ENCODE results near the gene CELSR1.

CELSR1 gene

DNA sequence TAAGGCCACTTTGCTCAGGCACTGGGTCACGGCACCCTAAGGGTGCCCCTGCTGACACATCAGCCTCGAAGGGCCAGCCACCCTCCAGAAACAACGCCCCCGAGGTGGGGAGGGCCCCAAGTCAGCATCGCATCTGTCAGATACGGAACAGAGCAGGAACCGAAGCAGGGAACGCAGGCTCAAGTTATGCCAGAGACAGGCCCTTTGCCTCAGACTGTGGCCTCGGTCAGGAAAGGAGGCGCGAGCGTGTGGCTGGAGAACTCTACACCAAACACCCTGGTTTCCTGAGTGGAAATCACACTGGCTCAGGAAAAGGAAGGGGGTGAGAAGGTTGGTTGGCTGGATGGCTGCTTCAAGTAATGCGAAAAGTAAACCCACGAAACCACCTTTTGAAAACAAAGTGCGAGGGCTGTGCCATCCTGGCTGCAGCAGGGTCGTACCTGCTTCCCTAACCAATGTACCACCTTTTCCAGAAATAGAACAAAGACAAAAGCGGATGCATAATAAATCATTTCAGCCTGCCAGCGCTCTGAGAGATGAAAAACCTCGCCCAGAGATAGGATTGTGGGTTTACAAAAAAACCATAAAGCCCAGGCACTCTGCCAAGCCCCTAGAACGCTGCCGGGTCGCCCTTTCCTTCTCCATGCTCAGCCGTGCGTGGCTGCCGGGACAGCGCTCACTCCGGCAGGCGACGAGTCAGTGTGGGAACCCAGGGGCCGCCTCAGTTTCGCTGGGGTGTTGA is 163.3 kb downstream of the CELSR1 start:
- FAIRE-seq = no peak

DNA sequence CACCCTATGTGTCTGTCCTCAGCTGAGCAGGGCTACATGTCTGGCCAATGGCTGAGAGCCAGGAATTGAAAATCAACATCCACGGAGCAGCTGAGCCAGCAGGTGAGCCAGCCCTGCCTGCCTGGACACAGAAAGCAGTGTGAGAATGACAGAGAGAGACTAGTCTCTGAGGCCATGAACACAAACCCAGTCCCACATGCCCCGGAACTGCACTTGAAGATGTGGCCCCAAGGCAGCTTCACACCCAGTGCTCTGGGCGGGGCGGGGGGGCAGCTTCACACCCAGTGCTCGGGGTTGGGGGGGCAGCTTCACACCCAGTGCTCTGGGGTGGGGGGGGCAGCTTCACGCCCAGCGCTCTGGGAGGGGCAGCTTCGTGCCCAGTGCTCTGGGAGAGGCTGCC is 164.3 kb downstream of the CELSR1 start:
- no peak for FAIRE-seq

DNA sequence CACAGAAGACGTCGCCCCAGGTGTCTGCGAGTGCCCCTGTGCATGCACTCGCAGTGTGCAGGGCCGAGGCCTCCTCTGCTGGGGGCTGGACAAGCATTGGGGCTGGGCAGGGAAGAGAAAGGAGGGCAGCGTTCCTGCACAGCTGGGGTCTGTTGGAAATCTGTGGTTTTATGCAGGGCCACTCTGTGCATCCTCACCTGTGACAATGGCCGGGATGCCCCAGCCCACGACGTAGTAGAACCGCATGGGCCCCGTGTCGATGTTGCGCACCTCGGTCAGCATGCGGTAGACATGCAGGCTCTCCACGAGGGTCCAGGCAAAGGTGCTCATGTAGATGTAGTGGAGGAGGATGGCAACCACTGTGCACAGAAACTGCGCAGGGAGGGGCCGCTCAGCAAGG is 164.7 kb downstream of the CELSR1 start:
- no peak for FAIRE-seq

DNA sequence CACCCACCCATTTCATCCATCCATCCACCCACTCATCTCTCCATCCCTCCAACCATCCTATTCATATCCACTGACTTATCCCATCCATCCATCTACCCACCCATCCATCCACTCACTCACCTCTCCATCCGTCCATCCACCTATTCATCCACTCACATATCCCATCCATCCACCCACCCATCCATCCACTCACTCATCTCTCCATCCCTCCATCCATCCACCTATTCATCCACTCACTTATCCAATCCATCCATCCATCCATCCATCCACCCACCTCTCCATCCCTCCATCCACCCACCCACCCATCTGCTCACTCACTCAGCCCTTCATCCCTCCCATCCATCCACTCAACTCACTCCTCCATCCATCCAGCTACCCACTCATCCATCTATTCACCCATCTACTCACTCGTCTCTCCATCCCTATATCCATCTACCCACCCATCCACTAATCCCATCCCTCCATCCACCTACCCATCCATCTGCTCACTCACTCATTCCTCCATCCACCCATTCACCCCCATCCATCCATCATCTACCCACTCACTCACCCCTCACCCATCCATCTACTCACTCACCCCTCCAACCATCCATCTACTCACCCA is 165.7 kb downstream of the CELSR1 start:
- no peak for FAIRE-seq

DNA sequence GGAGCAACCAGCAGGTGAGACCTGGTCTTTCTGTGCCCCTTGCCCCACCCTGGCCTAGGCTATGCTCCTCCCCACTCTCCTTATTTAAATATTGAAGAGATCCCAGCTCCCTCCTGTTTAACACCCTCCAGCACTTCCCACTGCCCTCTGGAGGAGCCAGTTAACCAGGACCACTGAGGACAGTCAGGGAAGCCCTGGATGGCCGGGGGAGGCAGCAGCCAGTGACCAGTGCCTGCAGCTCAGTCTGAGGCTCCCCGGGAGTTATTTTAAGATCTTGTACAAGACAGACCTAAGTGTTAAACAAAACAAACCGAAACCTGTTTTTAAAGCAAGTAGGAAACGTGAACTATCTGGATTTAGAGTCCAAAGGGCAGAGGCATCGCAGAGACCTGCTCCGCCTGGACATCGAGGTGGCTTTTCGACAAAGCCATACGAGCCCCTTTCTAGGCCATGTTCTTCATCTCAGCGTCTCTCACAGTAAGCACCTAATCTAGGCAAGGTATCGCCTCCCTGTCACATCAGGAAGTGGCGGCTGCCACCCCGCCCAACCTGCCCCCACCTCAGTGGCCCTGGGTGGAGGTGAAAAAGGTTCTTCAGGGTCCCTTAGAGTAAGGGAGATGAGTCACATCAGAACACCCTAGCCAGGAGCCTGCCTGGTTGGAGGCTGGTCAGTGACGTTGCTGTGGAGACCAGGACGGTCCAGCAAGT is 166.7 kb downstream of the CELSR1 start:
- no peak for FAIRE-seq

DNA sequence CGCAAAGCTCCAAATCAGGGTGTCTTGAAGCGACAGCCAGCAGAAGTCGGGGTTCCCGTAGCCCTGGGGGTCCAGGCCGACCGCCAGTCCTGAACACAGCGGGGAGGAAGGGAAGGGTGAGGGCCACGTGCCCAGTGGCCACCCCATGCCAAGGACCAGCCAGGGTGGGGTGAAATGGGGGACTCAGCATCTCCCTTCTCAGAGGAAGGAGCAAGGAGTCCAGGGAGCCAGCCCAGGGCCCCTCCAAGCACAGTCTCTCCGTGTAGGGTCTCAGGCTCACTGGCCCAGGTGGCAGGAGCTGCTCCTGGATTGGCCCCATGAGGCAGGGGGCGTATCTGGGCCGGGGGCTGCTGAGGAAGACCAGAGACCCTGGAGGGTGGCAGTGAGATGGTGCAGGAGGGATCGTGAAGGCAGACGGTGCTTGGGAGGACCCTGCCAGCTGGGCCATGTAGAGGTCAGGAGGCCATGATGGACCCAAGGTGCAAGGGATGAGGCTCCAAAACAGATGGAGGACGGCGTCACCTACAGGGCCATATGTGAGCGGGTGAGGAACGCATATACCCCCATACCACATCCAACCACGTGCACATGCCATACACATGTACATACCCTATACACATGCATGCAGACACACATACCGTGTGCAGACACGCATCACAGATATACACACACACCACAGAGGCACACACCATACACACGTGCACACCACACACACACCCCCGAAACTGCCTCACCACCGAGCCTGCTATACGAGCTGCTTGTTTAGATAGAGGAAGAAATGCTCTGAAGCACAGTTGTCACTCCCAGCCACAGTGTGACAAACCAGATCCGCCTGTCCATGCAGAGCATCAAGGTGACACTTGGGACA is 167.5 kb downstream of the CELSR1 start:
- FAIRE-seq = no peak

DNA sequence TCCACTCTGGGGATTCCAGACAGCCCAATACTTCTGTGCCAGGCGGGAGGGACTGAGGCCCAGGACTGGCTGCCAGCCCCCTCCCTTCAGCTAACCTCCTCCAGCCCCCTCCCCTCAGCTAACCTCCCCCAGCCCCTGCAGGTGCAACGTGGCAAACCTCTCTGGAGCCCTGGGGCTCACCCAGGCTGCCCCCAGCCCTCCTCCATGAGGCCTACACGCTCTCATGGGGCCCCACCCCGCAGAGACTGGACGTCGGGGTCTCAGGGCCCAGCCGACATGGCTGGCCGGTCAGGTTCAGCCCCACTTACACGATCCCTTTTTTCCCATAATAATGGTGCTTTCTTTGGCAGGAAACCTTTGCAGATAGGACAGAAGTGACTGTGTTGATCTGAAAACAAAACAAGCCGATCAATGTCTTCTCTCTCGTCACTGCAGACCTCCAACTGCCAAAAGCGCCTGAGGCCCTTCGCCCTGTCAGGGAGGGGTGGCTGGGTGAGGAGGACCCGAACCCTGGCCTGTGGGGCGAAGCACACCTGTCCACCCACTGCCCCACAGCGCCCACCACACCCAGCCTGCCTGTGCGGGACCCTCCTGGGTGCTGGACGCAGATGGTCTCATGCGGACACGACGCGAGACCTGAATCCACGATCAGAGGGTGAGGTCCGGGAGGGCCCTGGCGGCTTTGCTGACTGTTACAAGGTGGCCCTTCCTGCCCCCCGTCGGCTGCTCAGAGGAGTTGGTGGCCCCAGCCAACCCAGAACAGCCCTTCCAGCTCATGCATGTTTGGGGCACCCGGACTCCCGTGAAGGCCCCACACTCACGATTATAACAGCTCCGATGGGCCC is 168.3 kb downstream of the CELSR1 start:
- no peak for FAIRE-seq

DNA sequence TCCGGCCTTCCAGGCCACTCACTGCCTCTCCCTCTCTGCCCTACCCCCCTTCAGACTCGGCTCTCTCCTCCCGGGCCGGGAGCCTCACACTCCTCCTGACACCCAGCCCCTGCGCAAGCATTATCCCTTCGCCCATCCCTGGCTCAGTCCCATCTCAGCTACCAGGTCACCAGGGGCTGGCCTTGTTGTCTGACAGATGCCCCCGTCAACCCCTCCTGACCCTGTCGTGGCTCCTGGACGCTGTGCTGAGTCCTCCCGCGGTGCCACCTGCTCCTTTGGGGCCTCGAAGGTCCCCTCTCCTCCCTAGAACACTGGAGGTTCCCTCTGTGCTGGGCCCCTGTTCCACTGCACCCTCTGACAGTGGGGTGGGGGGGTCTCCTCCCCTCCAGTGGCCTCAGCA is 169.0 kb downstream of the CELSR1 start:
- no peak for FAIRE-seq

DNA sequence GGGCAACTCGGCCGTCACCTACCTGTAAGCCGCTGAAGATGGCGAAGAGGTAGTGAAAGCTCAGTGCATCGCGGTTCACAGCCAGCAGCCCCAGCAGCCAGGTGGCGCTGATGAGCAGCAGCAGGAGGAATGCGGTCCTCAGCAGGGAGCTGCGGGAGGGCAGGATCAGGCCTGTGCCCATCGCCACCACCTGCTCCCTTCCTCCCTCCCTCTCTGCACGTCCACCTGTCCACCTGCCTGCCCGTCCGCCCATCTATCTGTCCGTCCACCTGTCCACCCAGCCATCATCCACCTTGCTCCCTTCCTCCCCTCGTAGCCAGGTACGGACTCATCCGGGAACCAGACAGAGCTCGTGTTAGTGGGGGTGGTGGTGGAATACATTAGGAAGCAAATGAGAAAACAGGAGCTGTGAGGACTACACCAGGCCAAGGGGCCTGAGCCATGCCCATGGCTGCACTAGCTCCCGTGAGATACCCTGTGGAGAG is 169.7 kb downstream of the CELSR1 start:
- FAIRE-seq = no peak

DNA sequence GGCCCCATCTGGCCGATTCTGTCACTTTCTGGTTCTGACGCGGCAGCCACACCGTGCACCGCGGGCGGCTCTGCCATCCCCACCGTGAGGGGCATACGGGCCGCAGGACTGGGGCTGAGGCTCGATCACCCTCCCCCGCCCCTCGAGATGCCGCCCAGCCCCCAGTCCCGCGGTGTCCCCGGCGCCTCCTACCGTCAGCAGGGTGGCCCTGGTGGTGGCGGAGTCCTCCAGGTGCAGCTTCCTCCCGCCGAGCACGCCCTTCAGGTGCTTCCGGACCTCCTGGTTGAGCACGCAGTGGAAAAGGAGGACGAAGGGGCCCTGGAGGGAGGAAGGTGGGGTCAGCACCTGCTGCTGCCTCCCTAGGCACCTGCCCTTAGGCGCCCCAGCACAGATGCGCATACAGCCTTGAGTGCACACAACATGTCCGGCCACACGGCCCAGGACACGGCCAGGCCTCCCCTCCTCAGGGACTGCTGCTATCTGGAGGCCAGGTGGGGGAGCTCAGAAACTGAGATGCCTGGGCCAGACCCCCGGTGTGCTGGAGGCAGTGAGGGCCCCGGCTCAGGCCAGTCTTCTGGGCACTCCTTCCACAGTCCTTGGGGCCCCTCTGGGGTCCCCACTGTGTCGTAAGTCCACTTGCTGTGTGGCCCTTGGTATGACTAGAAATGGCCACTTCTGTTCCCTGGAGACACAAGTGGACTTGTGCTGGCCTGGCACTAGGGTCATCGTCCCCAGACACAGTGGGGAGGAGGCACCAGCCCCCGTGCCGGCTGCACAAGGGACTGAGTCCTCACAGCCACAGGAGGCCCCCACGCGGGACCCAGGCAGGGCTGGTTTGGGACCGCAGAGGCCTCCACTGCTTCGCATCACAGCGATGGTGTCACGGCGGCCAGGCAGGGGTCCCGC is 170.4 kb downstream of the CELSR1 start:
- no peak for FAIRE-seq

DNA sequence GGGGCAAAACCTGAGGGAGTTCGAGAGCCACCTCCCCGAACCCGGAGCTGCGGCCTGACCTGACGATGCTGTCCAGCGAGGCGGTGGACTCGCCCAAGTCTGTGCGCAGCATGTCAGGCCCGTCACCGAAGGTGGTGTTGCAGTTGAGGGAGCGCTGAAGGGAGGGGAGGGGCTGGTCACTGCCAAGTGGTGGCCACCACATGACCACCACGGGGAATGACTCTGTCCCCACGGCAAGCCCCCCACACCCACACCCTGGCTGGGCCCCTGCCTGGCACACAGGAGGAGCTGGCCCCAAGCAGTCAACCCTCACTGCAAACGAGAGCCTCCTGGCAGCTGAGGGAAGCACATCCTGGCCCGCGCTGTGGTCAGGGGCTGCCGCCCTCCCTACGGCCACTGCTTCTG is 171.1 kb downstream of the CELSR1 start:
- FAIRE-seq = no peak

DNA sequence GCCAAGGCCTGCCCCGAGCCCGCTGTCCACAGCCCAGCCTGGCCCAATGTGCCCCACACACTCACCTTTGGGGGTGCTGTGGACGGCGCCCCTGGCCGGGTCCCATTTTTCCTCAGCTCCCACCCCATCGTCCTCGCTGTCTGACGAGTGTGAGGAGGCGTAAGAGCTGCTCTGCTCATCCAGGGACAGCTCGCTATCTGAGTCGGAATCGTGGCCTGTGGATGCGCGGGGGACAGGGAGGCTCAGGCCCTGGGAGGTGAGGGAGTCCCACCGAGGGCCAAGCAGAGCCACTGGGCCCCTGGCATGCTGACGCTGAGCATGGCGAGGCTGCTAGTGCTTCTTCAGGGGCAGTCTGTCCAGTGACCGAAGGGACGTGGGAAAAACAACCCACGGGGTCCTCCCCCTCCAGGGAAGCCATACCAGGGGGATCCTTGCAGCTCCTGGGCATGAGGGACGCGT is 172.2 kb downstream of the CELSR1 start:
- no peak for FAIRE-seq

DNA sequence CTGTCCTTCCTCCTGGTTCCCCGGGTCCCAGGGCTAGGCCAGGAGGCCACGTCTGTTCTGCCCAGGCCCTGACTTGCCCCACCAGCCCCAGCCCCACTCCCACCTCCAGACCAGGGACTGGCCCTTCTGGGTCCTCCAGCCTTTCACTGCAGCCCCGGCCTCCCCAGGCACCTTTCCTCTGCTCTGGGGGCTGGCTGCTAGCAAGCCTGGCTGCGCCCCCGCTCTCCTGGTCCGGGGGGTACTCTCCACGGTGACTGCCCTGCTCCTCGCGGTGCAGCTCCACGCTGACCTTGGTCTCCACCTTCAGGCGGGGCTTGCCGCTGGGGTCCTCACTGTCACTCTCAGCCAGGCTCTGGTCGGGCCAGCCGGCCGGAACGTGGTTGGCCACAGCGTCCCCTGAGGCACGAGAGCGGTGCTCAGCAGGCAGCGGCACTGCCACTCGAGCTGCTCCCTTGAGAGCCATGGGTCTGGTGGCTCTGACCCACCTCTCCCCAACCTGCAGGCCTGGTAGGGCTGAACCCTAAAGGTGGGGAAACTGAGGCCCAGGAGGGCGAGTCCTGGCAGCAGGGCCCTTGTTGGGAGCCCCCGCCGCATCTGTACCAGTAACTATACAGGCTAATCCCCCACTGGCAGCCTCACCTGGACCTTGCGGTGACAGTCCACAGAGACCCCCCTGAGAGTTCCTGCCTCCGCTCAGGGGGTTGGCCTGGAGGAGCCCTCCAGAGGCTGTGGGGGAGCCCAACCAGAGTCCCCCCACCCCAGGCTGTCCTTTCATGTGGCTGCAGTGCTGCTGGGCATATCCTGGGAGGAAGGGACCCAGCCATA is 172.9 kb downstream of the CELSR1 start:
- FAIRE-seq = no peak

DNA sequence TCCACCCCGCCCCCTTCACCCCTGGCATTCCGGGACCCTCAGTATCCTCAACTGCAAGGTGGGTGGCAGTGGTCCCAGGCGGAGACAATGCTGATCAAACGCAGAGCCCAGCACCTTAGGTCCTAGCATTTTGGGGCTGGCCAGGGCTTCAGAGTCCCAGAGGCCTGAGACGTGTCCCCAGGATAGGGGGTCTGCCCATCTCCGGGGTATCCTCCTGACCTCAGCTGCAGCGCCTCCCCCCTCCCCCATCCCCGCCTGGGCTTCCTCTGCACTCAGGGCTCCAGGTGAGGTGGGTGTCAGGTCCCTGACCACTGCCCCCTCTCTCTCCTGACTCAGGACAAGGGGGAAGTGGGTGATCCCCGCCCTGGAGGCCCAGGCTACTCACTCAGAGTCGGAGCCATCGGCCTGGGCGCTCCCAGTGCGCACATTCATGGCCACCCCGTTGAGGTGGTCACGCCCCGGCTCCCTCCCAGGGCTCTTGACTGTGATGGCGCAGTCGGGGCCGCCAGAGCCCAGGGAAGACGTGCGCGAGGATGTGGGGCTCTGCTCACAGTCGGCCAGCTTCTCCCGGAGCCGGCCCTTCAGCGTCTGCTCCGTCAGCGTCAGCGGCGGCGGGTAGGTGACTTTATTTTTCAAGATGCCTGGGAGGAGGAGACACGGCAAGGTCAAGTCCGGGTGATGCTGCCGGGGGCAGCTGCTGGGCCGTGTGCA is 173.7 kb downstream of the CELSR1 start:
- FAIRE-seq = no peak

DNA sequence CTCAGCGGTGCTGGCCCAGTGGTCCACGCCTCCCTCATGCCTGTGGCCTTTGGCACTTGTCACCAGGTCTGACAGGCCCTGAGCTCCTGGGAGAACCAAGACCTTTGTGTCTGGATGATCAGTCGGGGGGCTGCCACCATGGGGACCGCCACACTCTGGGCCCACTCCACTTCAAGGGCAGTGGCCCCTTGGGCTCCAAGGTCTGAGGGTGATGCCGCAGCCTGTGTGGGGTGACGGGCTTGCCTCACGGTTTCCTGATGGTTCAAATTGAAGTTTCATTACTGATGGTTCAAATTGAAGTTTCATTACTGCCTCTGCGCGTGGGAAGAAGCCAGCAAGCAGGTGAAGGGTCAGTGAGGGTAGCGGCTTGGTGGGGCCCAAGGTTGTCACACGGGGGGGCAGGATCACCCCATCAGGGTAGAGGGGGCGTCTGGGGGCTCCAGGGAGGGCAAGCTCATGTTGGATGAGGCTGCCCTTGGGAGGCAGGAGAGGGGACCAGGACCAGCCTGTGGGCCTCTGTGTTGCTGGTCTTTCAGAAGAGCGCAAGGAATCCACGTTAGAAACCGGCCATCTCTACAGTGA is 174.4 kb downstream of the CELSR1 start:
- no peak for FAIRE-seq

DNA sequence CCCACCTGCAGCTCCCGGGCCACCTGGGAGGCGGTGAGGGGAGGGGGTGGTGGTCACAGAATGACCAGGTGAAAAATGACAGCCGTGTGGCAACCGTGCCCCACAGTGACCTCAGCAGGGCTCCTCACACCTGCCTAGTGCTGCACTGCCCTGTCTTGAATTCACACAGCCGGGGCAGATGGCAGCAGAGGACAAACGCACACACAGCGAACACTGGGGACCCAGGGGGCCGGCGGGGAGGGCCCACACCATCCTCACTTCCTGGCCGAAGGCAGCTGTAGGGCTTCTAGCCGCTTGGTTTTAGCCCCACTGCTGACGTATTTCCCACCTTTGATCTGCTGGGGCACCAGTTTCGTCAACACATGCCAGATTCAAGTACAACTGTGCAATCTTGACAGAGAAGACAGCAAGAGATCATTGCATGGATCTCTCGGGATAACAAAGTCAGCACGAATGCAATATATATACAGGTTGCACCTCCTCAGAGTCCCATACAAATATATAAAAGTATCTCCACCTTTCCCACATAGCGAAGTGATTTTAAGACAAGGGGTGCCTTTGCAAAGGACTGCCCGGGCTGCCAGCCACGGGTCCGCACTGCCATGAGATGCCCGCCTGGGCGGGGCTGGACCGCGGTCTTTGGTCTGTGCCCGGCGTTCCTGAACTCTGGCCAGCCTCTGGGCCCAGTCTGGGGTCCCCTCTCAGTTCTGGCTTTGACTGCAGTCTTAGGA is 175.1 kb downstream of the CELSR1 start:
- FAIRE-seq = no peak

DNA sequence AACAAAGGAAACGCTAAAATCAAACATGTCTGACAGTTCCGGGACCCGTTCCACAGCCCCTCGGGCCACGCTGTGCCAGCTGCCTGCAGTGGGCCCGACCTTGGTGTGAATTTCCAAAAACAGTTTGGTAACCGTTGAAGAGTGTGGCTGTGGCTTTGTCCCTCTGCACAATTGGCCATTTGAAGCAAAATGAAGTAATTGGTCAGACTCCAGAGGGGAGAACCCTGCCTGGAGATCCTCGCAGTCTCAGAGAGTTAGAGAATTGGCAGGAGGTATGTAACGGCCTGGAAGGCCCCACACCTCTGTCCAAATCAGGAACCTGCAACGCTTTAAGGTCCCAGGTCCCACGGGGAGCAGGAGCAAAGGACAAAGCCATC is 175.6 kb downstream of the CELSR1 start:
- FAIRE-seq = no peak

DNA sequence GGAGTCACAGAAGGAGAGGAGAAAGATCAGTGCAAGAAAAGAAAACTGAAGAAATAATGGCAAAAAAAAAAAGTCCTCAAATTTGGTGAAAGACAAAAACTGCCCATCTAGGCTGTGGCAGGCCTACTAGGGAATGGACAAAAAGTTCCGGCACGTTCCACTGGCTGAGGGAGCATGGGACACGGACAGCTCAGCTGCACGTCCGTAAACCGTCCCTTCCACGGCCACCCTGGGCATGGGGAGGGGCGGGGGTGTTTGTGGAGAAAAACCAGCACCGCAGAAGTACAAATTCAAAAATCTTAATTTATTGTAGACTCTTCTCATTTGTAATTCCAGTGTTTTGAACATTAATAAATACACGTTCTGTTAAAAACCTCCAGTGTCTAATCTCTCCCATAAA is 176.5 kb downstream of the CELSR1 start:
- FAIRE-seq = no peak

All from endometrium (tissue), 2 donors.